GM12891 (cell line): ENCODE results near the gene PDE6A.

Source experiments
- POLR2A ChIP-seq: IDR thresholded peaks from 2 replicates; pipeline ENCODE4 v1.6.1; 2011; ENCODE audit warnings: low read depth, low read length, control low read depth
- POLR2AphosphoS5 ChIP-seq: IDR thresholded peaks from 2 replicates; pipeline ENCODE4 v1.6.1; 2011; ENCODE audit warnings: low read depth, low read length, control low read depth
- POU2F2 ChIP-seq: IDR thresholded peaks from 2 replicates; pipeline ENCODE4 v1.6.1; 2011; ENCODE audit warnings: low read depth, mild to moderate bottlenecking, control low read depth, low read length, moderate library complexity
- SPI1 ChIP-seq: IDR thresholded peaks from 2 replicates; pipeline ENCODE4 v1.6.1; 2011; ENCODE audit warnings: low read depth, low read length, control low read depth

DNA sequence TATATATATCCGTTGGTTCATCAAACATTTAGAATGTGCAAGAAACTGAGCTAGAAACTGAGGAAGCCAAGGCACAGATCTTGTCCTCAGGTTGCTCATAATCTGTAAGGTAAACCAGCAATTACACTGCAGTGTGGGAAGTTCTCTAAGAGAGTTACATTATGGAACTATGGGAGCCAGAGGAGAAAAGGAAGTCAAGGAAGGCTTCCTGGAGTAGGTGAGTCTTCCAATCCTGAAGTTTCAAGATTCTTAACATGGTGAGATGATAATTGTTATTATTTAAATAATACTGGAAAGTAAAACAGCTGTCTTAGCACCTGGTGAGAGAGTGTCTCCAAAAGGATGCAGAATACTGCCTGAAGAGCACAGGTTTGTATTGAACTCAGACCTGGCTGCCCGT, 44.2 kb downstream of the PDE6A start:
- no peak for TF ChIP-seq POLR2A
- no peak for TF ChIP-seq POLR2AphosphoS5
- no peak for TF ChIP-seq SPI1
- no peak for TF ChIP-seq POU2F2
